HepG2 (cell line): ENCODE results near the gene PTPRM. TPM values are rescaled to one million over a fixed set of nuclear protein-coding genes. Genes with fewer than 3 reads are reported as not detected.
A peak's percentile ranks its signal among the peaks of the same experiment; 100 is the strongest.

Source experiments
- BHLHE40 ChIP-seq: IDR thresholded peaks from 2 replicates; pipeline ENCODE4 v1.6.1; 2011; ENCODE audit warnings: low read length, improper control_type of control experiment
- GATAD2A ChIP-seq: IDR thresholded peaks from 2 replicates; pipeline ENCODE4 v1.6.1; 2016
- GTF3A ChIP-seq: sonication (generic); formaldehyde crosslinking; conservative IDR thresholded peaks from 2 replicates; pipeline ENCODE4 v1.4.0; 2020; ENCODE audit warnings: mild to moderate bottlenecking, missing genetic modification reagents
- JARID2 ChIP-seq: sonication (generic); formaldehyde crosslinking; IDR thresholded peaks from 2 replicates; pipeline ENCODE4 v1.8.1; 2023; ENCODE audit warnings: missing genetic modification reagents, inconsistent platforms; ENCODE audit not compliant: insufficient replicate concordance
- KDM1A ChIP-seq: IDR thresholded peaks from 2 replicates; pipeline ENCODE4 v1.6.1; 2016; ENCODE audit warnings: missing compliant biosample characterization
- KDM5A ChIP-seq: fragments of 200-600 bp; sonication (generic); IDR thresholded peaks from 2 replicates; pipeline ENCODE4 v1.7.0; 2018; ENCODE audit warnings: antibody characterized with exemption, mild to moderate bottlenecking, low read length, borderline replicate concordance
- MAFF ChIP-seq: IDR thresholded peaks from 2 replicates; pipeline ENCODE4 v1.6.1; 2011; ENCODE audit warnings: low read depth, low read length, improper control_type of control experiment
- MEIS1 ChIP-seq: sonication (generic); formaldehyde crosslinking; IDR thresholded peaks from 2 replicates; pipeline ENCODE4 v1.9.0; 2021; ENCODE audit warnings: mild to moderate bottlenecking, missing genetic modification reagents, moderate library complexity, borderline replicate concordance
- NFYB ChIP-seq: sonication (generic); formaldehyde crosslinking; IDR thresholded peaks from 2 replicates; pipeline ENCODE4 v1.4.0; 2020; ENCODE audit warnings: missing genetic modification reagents
- SOX13 ChIP-seq, 3 experiments: fragments of 450-650 bp in 1 of 3; sonication (generic) in 1 of 3; formaldehyde crosslinking in 1 of 3; IDR thresholded peaks in 2 of 3; conservative IDR thresholded peaks in 1 of 3; 2 replicates each; pipeline versions ENCODE4 v1.5.0 to v1.6.1; 2016 to 2020; ENCODE audit warnings: antibody characterized with exemption in 1 of 3, mild to moderate bottlenecking in 1 of 3, missing compliant biosample characterization in 1 of 3, missing genetic modification reagents in 1 of 3, moderate library complexity in 1 of 3
- ZNF124 ChIP-seq: sonication (generic); formaldehyde crosslinking; IDR thresholded peaks from 2 replicates; pipeline ENCODE4 v1.4.0; 2020; ENCODE audit warnings: missing genetic modification reagents
- ZSCAN21 ChIP-seq: sonication (generic); formaldehyde crosslinking; IDR thresholded peaks from 2 replicates; pipeline ENCODE4 v1.8.0; 2022; ENCODE audit warnings: mild to moderate bottlenecking, missing genetic modification reagents, moderate library complexity, borderline replicate concordance
- ZSCAN22 ChIP-seq: sonication (generic); formaldehyde crosslinking; IDR thresholded peaks from 2 replicates; pipeline ENCODE4 v1.4.0; 2020; ENCODE audit warnings: mild to moderate bottlenecking, missing genetic modification reagents
- polyA plus RNA-seq, 8 experiments: library from polyadenylated mRNA; depleted of rRNA in 3 of 8; stranded (reverse) in 7 of 8; unstranded in 1 of 8; fragments of >200 nt; fragmentation: Illumina TruSeq in 4 of 8; extraction: Trizol in 4 of 8; gene quantifications; 2 replicates each; pipeline versions ENCODE4 v1.2.1 to v1.2.3, GENCODE V29; 2011 to 2016; ENCODE audit warnings: low read depth in 4 of 8, missing spikeins in 1 of 8, mixed read lengths in 1 of 8; ENCODE audit not compliant: insufficient read depth in 1 of 8
- total RNA-seq, 5 experiments: library from RNA; depleted of rRNA; stranded (reverse); fragments of >200 nt; fragmentation: Illumina TruSeq; extraction: Trizol; gene quantifications; 2 replicates each; pipeline ENCODE4 v1.2.3, GENCODE V29; 2016; ENCODE audit warnings: low read depth in 1 of 5
- TF ChIP-seq, protein P1 (sequence below): sonication (generic); formaldehyde crosslinking; IDR thresholded peaks from one replicate; pipeline ENCODE4 v1.5.1; 2020; ENCODE audit warnings: mild to moderate bottlenecking, missing genetic modification reagents; ENCODE audit errors: not compliant biosample characterization
- TF ChIP-seq, protein P2 (sequence below): sonication (generic); formaldehyde crosslinking; IDR thresholded peaks from 2 replicates; pipeline ENCODE4 v1.4.0; 2020; ENCODE audit warnings: missing genetic modification reagents
- TF ChIP-seq, protein P3 (sequence below): sonication (generic); formaldehyde crosslinking; conservative IDR thresholded peaks from 2 replicates; pipeline ENCODE4 v1.8.0; 2022; ENCODE audit warnings: missing genetic modification reagents

PTPRM gene
- total and polyA plus RNA-seq, 2 of the 13 experiments (the other 11 are each of a cell fraction or from before 2014, with no cell fraction given), result 12.6 to 108 TPM

- TF ChIP-seq BHLHE40, result no peak
- TF ChIP-seq, protein P1, sequence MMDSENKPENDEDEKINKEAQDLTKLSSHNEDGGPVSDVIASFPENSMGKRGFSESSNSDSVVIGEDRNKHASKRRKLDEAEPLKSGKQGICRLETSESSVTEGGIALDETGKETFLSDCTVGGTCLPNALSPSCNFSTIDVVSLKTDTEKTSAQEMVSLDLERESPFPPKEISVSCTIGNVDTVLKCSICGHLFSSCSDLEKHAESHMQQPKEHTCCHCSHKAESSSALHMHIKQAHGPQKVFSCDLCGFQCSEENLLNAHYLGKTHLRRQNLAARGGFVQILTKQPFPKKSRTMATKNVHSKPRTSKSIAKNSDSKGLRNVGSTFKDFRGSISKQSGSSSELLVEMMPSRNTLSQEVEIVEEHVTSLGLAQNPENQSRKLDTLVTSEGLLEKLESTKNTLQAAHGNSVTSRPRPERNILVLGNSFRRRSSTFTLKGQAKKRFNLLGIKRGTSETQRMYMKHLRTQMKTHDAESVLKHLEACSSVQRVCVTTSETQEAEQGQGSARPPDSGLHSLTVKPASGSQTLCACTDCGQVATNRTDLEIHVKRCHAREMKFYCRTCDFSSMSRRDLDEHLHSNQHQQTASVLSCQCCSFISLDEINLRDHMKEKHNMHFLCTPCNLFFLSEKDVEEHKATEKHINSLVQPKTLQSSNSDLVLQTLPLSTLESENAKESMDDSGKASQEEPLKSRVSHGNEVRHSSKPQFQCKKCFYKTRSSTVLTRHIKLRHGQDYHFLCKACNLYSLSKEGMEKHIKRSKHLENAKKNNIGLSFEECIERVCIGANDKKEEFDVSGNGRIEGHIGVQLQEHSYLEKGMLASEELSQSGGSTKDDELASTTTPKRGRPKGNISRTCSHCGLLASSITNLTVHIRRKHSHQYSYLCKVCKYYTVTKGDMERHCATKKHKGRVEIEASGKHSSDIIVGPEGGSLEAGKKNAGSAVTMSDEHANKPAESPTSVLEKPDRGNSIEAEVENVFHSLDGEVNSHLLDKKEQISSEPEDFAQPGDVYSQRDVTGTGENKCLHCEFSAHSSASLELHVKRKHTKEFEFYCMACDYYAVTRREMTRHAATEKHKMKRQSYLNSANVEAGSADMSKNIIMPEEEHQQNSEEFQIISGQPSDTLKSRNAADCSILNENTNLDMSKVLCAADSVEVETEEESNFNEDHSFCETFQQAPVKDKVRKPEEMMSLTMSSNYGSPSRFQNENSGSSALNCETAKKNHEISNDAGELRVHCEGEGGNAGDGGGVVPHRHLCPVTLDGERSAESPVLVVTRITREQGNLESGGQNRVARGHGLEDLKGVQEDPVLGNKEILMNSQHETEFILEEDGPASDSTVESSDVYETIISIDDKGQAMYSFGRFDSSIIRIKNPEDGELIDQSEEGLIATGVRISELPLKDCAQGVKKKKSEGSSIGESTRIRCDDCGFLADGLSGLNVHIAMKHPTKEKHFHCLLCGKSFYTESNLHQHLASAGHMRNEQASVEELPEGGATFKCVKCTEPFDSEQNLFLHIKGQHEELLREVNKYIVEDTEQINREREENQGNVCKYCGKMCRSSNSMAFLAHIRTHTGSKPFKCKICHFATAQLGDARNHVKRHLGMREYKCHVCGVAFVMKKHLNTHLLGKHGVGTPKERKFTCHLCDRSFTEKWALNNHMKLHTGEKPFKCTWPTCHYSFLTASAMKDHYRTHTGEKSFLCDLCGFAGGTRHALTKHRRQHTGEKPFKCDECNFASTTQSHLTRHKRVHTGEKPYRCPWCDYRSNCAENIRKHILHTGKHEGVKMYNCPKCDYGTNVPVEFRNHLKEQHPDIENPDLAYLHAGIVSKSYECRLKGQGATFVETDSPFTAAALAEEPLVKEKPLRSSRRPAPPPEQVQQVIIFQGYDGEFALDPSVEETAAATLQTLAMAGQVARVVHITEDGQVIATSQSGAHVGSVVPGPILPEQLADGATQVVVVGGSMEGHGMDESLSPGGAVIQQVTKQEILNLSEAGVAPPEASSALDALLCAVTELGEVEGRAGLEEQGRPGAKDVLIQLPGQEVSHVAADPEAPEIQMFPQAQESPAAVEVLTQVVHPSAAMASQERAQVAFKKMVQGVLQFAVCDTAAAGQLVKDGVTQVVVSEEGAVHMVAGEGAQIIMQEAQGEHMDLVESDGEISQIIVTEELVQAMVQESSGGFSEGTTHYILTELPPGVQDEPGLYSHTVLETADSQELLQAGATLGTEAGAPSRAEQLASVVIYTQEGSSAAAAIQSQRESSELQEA, result no peak
- no peak for TF ChIP-seq GTF3A
- no peak for TF ChIP-seq MAFF
- TF ChIP-seq MEIS1 (CRISPR knock-in tag), result no peak
- no peak for TF ChIP-seq KDM1A (CRISPR knock-in tag)
- no peak for TF ChIP-seq NFYB
- TF ChIP-seq ZSCAN21 (CRISPR knock-in tag), result no peak
- TF ChIP-seq, protein P2, sequence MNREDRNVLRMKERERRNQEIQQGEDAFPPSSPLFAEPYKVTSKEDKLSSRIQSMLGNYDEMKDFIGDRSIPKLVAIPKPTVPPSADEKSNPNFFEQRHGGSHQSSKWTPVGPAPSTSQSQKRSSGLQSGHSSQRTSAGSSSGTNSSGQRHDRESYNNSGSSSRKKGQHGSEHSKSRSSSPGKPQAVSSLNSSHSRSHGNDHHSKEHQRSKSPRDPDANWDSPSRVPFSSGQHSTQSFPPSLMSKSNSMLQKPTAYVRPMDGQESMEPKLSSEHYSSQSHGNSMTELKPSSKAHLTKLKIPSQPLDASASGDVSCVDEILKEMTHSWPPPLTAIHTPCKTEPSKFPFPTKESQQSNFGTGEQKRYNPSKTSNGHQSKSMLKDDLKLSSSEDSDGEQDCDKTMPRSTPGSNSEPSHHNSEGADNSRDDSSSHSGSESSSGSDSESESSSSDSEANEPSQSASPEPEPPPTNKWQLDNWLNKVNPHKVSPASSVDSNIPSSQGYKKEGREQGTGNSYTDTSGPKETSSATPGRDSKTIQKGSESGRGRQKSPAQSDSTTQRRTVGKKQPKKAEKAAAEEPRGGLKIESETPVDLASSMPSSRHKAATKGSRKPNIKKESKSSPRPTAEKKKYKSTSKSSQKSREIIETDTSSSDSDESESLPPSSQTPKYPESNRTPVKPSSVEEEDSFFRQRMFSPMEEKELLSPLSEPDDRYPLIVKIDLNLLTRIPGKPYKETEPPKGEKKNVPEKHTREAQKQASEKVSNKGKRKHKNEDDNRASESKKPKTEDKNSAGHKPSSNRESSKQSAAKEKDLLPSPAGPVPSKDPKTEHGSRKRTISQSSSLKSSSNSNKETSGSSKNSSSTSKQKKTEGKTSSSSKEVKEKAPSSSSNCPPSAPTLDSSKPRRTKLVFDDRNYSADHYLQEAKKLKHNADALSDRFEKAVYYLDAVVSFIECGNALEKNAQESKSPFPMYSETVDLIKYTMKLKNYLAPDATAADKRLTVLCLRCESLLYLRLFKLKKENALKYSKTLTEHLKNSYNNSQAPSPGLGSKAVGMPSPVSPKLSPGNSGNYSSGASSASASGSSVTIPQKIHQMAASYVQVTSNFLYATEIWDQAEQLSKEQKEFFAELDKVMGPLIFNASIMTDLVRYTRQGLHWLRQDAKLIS (CRISPR knock-in tag), result no peak
- TF ChIP-seq, protein P3, sequence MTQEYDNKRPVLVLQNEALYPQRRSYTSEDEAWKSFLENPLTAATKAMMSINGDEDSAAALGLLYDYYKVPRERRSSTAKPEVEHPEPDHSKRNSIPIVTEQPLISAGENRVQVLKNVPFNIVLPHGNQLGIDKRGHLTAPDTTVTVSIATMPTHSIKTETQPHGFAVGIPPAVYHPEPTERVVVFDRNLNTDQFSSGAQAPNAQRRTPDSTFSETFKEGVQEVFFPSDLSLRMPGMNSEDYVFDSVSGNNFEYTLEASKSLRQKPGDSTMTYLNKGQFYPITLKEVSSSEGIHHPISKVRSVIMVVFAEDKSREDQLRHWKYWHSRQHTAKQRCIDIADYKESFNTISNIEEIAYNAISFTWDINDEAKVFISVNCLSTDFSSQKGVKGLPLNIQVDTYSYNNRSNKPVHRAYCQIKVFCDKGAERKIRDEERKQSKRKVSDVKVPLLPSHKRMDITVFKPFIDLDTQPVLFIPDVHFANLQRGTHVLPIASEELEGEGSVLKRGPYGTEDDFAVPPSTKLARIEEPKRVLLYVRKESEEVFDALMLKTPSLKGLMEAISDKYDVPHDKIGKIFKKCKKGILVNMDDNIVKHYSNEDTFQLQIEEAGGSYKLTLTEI (CRISPR knock-in tag), result no peak
- TF ChIP-seq SOX13 (IDR thresholded peaks at IDR 0.05), result no peak
- 0 out of 4 replicates have a peak, but pooled peaks of 1 of the 2 experiments have one; percentile 20 for TF ChIP-seq SOX13 (CRISPR knock-in tag; conservative IDR thresholded peaks at IDR 0.05 in 1 of 2, IDR thresholded peaks at IDR 0.05 in 1 of 2)
- peak; percentile 40; the same call in 1 of the 2 replicates for TF ChIP-seq GATAD2A (CRISPR knock-in tag)
- TF ChIP-seq KDM5A, result no peak
- no peak for TF ChIP-seq ZNF124 (CRISPR knock-in tag)
- no peak for TF ChIP-seq JARID2 (CRISPR knock-in tag)
- TF ChIP-seq ZSCAN22 (CRISPR knock-in tag), result no peak
Observed at GRCh38 chr18:7803956-7804469, 236.9 kb downstream of the PTPRM start (continued).
